HG02840 (cell line): Measurements from ENCODE around the gene CNTNAP2.

Experiments
- ATAC-seq: cut with Tn5 transposase; IDR thresholded peaks from one replicate; pipeline ENCODE4 v1.9.1; 2021; ENCODE audit warnings: mild to moderate bottlenecking, moderate library complexity, moderate number of reproducible peaks; ENCODE audit not compliant: unreplicated experiment, low FRiP score

Gene CNTNAP2

GRCh38 chr7:148174376-148174775 lies 2057.8 kb downstream of the CNTNAP2 start:
- ATAC-seq = no peak

DNA sequence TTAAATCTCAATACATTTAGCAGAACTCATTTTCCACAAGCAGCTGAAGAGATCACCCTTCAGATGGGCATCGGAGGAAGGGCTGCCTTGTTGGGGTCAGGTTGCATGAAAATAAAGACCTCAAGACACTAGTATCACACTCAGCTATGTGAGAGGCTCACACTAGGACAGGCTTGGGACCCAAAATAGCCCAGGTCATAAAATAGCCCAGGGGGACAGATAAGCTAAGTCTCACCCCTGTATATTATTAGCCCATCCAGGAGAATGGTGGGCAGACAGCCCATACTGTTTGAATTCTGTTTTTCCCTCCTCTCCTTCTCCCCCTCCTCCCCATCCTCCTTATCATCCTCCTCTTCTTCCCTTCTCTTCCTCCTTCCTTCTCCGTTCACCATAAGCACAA lies 2058.9 kb downstream of the CNTNAP2 start:
- no peak for ATAC-seq

GRCh38 chr7:148177972-148178371 lies 2061.4 kb downstream of the CNTNAP2 start:
- no peak for ATAC-seq

- ATAC-seq = no peak
Measured at GRCh38 chr7:148180075-148180474, 2063.5 kb downstream of the CNTNAP2 start.

DNA sequence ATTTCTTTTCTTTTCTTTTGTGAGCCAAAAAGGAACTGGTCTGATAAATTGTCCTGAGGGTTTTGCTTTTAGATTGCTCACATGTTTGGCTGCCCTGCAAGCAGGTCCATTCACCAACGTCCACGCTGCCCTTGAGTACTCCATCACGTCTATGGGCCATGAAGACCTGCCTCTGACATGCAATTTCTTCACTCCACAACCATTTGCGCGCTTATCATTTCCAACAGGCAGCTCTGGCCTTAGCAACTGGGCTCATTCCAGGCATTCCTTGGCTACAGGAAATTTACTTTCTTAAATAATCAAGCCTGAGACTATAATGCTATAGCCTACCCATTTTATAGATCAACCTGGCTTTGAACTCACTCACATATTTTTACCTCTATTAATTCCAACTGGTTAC lies 2065.7 kb downstream of the CNTNAP2 start:
- no peak for ATAC-seq

GRCh38 chr7:148185041-148185440 lies 2068.4 kb downstream of the CNTNAP2 start:
- no peak for ATAC-seq

DNA sequence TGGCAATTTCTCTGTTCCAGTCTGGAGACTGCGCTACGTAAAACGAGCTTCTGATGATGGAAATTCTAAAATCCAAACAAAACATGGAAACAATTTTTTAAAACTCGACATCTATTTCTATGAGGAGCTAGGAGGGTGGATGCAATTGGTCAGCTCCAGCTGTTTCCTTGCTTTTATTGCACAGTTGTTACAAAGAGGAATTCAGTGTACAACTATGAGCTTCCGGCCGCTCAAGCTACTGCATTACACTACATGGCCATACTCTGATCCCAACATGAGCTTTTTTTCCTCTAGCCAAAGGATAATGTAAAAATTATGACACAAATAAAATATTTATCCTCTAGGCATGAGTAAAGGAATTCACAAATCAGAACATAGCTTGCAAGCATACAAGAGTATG lies 2070.9 kb downstream of the CNTNAP2 start:
- no peak for ATAC-seq

DNA sequence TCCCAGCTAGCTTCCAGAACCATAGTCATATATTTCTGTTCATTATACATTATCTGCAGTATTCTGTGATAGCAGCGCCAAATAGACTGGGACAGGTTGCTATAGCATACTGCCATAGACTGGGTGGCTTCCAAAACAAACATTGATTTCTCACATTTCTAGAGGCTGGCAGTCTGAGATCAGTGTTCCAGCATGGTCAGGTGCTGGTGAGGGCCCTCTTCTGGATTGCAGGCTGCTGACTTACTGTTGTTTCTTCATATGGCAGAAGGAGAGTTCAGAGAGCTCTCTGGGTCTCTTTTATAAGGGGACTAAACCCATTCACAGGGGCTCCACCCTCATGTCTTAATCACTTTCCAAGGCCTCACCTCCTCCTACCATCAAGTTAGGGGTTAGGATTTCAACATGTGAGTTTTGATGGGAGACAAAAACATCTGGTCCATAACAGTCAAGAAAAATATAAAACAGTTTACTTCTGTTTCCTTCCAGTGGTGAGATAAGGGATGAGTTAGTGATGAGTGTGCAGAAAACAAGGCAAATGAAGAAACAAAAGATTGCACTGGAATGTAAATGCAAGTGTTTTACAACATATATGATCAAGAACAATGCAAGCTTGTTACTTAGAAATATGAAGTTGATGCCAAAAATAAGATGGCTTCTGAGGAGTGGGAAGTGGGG lies 2074.9 kb downstream of the CNTNAP2 start:
- no peak for ATAC-seq

DNA sequence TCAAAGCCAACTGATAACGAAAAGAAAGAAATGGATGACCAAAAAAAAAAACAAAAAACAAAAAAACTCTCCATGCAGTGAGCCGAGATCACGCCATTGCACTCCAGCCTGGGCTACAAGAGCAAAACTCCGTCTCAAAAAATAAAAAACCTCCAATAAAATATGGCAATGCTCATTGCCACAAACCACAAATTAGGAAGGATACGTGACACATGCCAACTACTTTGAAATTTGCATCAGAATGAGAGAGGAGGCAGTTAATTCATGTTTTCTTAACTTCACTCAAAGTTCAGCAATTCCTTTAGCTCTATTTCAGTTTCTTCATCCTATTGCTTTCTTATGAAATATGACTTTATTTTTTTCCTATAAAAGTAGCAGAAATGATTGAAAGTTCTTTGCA lies 2075.9 kb downstream of the CNTNAP2 start:
- no peak for ATAC-seq

DNA sequence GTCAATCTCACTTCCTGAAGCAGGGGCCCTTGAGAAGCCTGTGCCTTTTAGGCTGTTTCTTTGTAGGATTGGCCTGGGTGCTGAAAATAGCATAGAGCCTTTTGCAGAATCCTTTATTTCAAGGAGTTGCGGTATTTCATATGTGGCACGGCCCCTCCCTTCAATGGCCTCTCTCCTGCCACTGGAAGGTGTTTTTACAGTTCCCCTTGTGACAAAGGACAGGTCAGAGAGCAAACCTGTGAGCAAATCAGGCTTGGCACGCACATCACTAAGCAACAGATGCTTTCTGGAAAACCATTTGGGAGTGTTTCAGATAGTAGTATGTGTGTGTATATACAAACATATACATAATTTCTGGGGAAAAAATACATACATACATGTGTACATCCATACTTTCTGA lies 2085.4 kb downstream of the CNTNAP2 start:
- no peak for ATAC-seq

DNA sequence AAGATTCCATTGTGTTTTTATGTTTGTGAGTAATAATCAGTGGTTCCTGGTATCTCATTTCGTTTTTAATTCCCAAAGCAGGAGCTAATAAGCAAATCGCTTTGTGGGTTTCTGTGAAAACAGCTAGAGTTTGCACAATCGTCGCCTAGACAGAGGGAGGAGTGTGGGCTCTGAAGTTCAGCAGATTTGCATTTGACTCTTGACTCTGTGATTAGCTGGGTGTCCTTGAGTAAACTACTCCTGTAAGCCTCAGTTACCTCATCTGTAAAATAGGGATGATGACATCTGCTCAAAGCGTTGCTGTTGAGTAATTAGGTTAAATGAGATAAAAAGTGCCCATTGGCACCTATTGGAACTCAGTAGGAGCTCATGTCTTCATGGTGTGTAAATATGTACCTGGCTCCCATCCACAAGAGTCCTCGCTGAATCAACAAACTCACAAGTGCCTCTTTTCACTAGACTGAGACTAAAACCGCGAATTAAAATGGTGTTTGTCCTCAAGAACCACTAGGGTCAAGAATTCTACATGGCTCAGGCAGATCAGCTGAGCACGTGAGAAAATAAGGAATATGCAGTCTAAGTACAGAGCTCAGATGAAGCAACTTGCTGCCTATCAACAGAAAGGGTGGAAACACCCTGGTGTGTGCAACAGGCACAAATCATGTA lies 2088.2 kb downstream of the CNTNAP2 start:
- ATAC-seq = no peak

DNA sequence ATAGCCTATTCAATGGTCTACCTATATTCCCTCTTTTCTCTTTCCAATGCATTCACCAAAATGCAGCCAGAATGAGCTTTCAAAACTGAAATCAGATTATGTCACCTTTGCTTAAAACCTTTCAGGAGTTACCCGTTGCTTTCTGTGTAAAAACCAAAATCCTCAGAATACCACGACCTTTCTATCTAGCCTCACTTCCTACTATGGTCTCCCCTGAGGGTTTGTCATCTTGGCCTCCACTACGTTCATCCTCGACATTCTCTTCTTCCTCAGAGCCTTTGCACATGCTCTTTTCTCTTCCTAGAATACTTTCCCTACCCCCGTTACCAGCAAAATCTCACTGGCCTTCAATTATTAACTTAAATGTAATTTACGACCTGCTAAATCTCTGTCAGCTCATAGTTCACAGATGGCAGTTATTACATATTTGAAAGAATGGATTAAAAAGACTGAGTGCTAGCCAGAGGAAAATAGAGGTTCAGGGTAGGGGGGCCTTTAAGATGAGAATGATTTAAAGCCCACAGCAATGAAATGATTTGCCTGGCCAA lies 2093.1 kb downstream of the CNTNAP2 start:
- no peak for ATAC-seq

GRCh38 chr7:148210804-148211325 lies 2094.3 kb downstream of the CNTNAP2 start:
- no peak for ATAC-seq

DNA sequence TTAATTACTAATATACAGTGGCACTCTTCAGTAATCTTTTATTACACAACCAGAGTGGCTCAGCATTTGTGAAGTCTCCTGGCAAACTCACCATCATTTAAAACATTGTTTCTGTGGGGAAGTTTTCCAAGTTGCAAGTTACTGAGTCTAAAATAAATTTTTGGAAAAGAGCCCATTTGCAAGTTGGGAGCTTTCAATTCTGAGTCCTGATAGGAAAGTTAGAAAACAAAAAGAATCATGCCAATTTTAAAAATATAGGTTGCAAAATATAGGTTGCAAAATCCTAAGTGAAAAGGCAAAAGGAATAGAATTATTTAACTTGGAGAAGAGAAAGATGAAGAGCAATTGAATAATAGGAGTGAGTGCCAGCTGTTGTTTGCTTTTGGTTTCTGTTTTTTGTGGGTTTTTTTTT lies 2095.1 kb downstream of the CNTNAP2 start:
- ATAC-seq = no peak

GRCh38 chr7:148212731-148213130 lies 2096.1 kb downstream of the CNTNAP2 start:
- no peak for ATAC-seq

DNA sequence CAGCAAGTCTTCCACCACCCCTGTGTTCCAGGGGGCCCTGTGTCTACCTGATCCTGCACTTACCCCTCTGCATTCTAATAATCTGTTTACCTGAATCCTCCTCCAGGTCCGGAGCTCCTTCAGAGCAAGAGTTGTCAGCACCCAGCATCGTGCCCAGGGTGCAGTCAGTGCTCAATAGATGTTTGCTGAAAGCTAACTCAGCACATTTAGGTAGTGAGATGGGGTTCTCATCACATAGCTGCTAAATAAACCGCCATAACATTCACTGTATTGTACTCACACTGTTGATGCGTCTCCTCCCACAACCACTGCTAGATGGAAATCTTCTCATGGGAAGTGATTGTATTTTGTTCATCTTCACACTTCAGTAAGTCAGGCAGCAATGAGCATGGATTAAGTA lies 2097.5 kb downstream of the CNTNAP2 start:
- ATAC-seq = no peak

DNA sequence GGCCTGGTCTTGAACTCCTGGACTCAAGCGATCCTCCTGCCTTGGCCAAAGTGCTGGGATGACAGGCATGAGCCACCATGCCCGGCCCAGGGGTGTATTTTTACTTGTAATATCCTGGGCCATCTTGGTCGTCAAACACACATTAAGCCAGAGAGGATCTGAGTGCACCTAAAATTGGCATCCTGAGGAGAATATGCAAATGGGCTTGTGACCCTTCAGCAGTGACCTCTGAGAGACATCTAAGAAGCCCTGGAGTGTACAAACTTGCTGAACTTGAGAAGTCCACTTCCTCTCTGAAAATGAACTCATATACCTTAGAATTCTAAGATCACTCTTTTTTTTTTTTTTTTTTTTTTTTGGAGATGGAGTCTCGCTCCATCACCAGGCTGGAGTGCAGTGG lies 2102.0 kb downstream of the CNTNAP2 start:
- no peak for ATAC-seq

DNA sequence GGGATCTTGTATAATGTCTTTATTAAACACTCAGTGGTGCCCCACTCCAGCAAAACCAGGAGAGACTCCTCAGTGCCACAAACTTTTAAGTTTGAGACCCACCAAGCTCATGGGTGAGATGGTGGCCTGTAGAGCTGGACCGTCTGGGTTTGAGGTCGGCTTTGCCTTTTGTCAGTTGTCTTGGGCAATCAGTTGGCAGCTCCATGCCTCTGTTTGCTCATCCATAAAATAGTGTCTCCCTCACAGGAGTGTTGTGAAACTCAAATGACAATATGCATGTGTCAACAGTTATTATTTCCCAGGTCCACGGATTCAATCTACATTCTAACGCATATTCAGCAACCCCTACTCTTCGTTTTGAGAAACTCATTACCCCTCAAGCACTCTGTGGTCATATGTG lies 2106.1 kb downstream of the CNTNAP2 start:
- ATAC-seq = no peak

GRCh38 chr7:148223160-148223559 lies 2106.6 kb downstream of the CNTNAP2 start:
- ATAC-seq = no peak

DNA sequence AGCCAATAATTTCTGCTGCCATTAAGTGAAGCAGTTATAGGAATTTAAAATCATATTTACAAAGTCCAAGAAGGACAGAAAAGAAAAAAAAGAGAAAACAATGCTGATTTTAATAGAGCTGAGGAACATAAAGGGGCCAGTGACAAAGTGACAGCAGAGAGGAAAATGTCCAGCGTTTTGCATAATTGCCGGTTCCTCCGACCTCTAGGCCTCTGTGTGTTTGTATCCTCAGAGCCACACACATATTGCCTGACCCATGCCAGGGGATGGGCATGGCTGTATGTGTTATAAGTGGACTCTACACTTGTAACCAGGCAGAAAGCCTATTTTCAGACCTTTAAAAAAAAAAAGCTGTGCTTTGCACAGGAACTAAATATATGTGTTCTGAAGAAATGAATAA lies 2107.1 kb downstream of the CNTNAP2 start:
- no peak for ATAC-seq

DNA sequence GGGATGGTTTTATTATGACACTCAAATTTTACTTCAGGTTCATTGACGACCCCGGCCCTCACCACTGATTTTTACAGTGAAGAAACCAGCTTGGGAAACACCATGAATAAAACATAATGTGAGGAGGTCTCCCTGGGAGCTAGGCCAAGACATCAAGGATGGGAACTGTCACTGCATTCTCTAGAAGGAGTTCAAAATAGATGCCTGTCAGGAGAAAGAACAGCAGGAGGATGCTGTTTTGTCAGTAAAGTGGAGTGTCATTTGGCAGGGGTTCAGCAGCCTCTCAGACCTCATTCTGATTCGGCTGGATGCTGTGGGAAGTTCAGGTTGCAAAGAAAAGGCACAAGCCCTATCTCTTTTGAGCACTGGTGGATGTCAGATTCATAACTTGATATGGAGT lies 2113.7 kb downstream of the CNTNAP2 start:
- no peak for ATAC-seq

DNA sequence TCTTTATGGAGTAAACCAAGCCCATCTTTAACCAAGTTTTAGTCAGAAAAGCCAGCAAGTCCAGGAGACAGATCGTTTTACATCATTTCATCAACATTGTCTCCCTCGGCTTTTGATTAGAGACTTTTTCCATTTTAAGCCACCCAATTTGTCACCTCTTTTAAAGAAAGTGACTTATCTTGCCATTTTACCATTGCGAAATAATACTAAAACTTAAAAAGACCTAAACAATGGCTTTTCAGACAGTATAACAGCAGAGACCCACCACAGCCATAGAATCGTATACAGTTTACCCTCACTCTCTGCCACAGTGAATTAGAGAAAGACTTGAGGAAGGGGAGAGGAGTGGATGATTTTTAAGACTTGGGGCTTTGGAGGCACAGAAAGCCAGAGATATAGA lies 2114.3 kb downstream of the CNTNAP2 start:
- ATAC-seq = no peak
